AG04449 (cell line): ENCODE data around the gene MRPL16.

Source experiments
- CTCF ChIA-PET: fragments of 350-600 bp; formaldehyde crosslinking; extraction: SDS; loops from one replicate; lab custom pipeline; 2021; ENCODE audit warnings: antibody characterized with exemption; lab: Yijun Ruan, JAX
- POLR2A ChIA-PET: fragments of 400-600, 350-600 bp; formaldehyde crosslinking; extraction: SDS; loops from one replicate; lab custom pipeline; 2020; ENCODE audit warnings: antibody characterized with exemption, inconsistent platforms; lab: Yijun Ruan, JAX
- DNase-seq: peaks from one replicate; pipeline ENCODE4 v3.0.0-alpha.2; 2010; ENCODE audit warnings: low read depth, low spot score
- H3K4me3 ChIP-seq: 2 replicates; pipeline ENCODE4 v1.5.1; 2011; ENCODE audit warnings: low read depth, mild to moderate bottlenecking, control low read depth, low read length
- CTCF ChIP-seq: IDR thresholded peaks from one replicate; pipeline ENCODE4 v1.5.1; 2011; ENCODE audit warnings: mild to moderate bottlenecking, moderate library complexity, low read length, control low read depth, inconsistent platforms; ENCODE audit not compliant: insufficient read depth; ENCODE audit errors: missing control alignments

Gene MRPL16

GRCh38 chr11:59770869-59771268, 39.7 kb downstream of the MRPL16 start:
- H3K4me3 ChIP-seq, result no peak overlapping the region
- TF ChIP-seq CTCF, result no peak
- POLR2A ChIA-PET, result no interaction called here
- no peak for DNase-seq
- CTCF ChIA-PET, result interaction anchor here (1.0 kb wide), 1 partner anchor 31 kb away, joined by 4 read pairs; no protein-coding TSS in a partner anchor

- ChIA-PET CTCF (interaction anchor here (0.6 kb wide), 1 partner anchor 45 kb away, joined by 3 read pairs; no protein-coding TSS in a partner anchor), POLR2A (no interaction called here)
These were observed 40.3 kb downstream of the MRPL16 start for GRCh38 chr11:59770319-59770718.

GRCh38 chr11:59769828-59770227, 40.8 kb downstream of the MRPL16 start:
- ChIA-PET POLR2A (no interaction called here), CTCF (interaction anchor here (0.6 to 0.9 kb wide), 2 partner anchors 14 to 45 kb away, joined by 3 read pairs; partner anchors contain the start of gene STX3)

More at GRCh38 chr11:59770319-59770718, 40.3 kb downstream of the MRPL16 start:
- no peak overlapping the region for H3K4me3 ChIP-seq
- DNase-seq, result no peak
- no peak for TF ChIP-seq CTCF

GRCh38 chr11:59769111-59769510, 41.5 kb downstream of the MRPL16 start:
- TF ChIP-seq CTCF, result no peak
- DNase-seq, result no peak
- CTCF ChIA-PET, result interaction anchor here (0.9 to 4.6 kb wide), 2 partner anchors 13 to 14 kb away, joined by 3 to 37 read pairs; partner anchors contain the start of gene STX3
- H3K4me3 ChIP-seq, result no peak overlapping the region
- POLR2A ChIA-PET, result no interaction called here

More at GRCh38 chr11:59769828-59770227, 40.8 kb downstream of the MRPL16 start:
- no peak for DNase-seq
- no peak overlapping the region for H3K4me3 ChIP-seq
- no peak for TF ChIP-seq CTCF

GRCh38 chr11:59767225-59767611, 43.4 kb downstream of the MRPL16 start:
- ChIA-PET CTCF (interaction anchor here (1.2 to 4.6 kb wide), 4 partner anchors 8 to 35 kb away, joined by 3 to 37 read pairs (median 6); partner anchors contain the start of gene STX3), POLR2A (interaction anchor here (1.0 kb wide), 1 partner anchor 12 kb away, joined by 3 read pairs; the partner anchor contains the start of gene STX3)
- no peak overlapping the region for H3K4me3 ChIP-seq
- no peak for DNase-seq
- TF ChIP-seq CTCF, result no peak

- CTCF ChIA-PET, result interaction anchor here (0.8 to 4.6 kb wide), 5 partner anchors 9 to 230 kb away, joined by 3 to 37 read pairs (median 5); partner anchors contain the start of gene STX3
- no peak overlapping the region for H3K4me3 ChIP-seq
- TF ChIP-seq CTCF, result no peak
- no peak for DNase-seq
- POLR2A ChIA-PET, result interaction anchor here (1.0 kb wide), 1 partner anchor 12 kb away, joined by 3 read pairs; the partner anchor contains the start of gene STX3
These were observed 43.9 kb downstream of the MRPL16 start for GRCh38 chr11:59766542-59767224.
